Muscle of leg (tissue), 11 donors: ENCODE data around the gene INPP5J. TPM values are rescaled to one million over a fixed set of nuclear protein-coding genes. Genes with fewer than 3 reads are reported as not detected.

ENCODE experiments used
- DNase-seq: peaks from one replicate; pipeline ENCODE4 v3.0.0; 2013
- H3K27ac ChIP-seq: one replicate; pipeline ENCODE4 v1.5.1; 2013; ENCODE audit warnings: mild to moderate bottlenecking, low read length, control low read depth
- H3K27me3 ChIP-seq: one replicate; pipeline ENCODE4 v1.6.1; 2013; ENCODE audit warnings: low read length; ENCODE audit not compliant: control insufficient read depth, insufficient read depth
- H3K36me3 ChIP-seq: one replicate; pipeline ENCODE4 v1.6.1; 2013; ENCODE audit warnings: low read length; ENCODE audit not compliant: control insufficient read depth, insufficient read depth
- H3K4me1 ChIP-seq: one replicate; pipeline ENCODE4 v1.6.1; 2013; ENCODE audit warnings: low read length; ENCODE audit not compliant: control insufficient read depth, insufficient read depth
- H3K4me3 ChIP-seq: one replicate; pipeline ENCODE4 v1.5.1; 2013; ENCODE audit warnings: low read length, control low read depth
- H3K9me3 ChIP-seq: replicated peaks from 2 replicates; pipeline ENCODE4 v1.6.1; 2013; ENCODE audit warnings: low read depth, low read length; ENCODE audit not compliant: control insufficient read depth
- WGBS: methylation state at CpG from one replicate; pipeline ENCODE4 v1.1.5; 2013; ENCODE audit warnings: missing lambda C conversion rate; ENCODE audit not compliant: insufficient coverage; 5-methylcytosine and 5-hydroxymethylcytosine counted together
- polyA plus RNA-seq, 8 donors: library from polyadenylated mRNA; unstranded; fragments of 120-200 nt; gene quantifications; one replicate each; pipeline versions ENCODE4 v1.2.1 to v1.2.3, GENCODE V29; 2013; ENCODE audit warnings: inconsistent platforms in 1 of 8, low replicate concordance in 1 of 8; ENCODE audit not compliant: insufficient read length in 8 of 8, insufficient read depth in 1 of 8
- total RNA-seq: library from RNA; stranded (reverse); fragments of 120-200 nt; gene quantifications from one replicate; pipeline ENCODE4 v1.2.4, GENCODE V29; 2013

The INPP5J gene
- total and polyA plus RNA-seq, 9 donors: 0.35 to 1.7 (median 1.1) TPM

GRCh38 chr22:31126128-31126868, 3.5 kb downstream of the INPP5J start:
- no peak for DNase-seq
- H3K27me3 ChIP-seq: peaks cover 3% of the 10 kb centered on the region
- H3K4me3 ChIP-seq: no peak overlapping the region
- 87% methylated on average over 15 of the region's 22 CpGs for WGBS
- H3K4me1 ChIP-seq: peaks cover 13% of the 10 kb centered on the region
- H3K9me3 ChIP-seq: no peaks in the 10 kb centered on the region
- no peaks in the 10 kb centered on the region for H3K36me3 ChIP-seq
- H3K27ac ChIP-seq: no peak overlapping the region

- Histone ChIP-seq H3K36me3 (no peaks in the 10 kb centered on the region), H3K27ac (no peak overlapping the region), H3K27me3 (peaks cover 3% of the 10 kb centered on the region), H3K9me3 (no peaks in the 10 kb centered on the region), H3K4me1 (peaks cover 13% of the 10 kb centered on the region), H3K4me3 (no peak overlapping the region)
- 77% methylated on average over 7 of the region's 13 CpGs for WGBS
- no peak for DNase-seq
These were observed 4.1 kb downstream of the INPP5J start for GRCh38 chr22:31126869-31127175.

GRCh38 chr22:31127181-31127772, 4.5 kb downstream of the INPP5J start:
- Histone ChIP-seq H3K4me3 (no peak overlapping the region), H3K36me3 (no peaks in the 10 kb centered on the region), H3K9me3 (no peaks in the 10 kb centered on the region), H3K27me3 (peaks cover 3% of the 10 kb centered on the region), H3K4me1 (peaks cover 9% of the 10 kb centered on the region), H3K27ac (no peak overlapping the region)
- DNase-seq: no peak
- WGBS: 32% methylated on average over 12 of the region's 19 CpGs

- H3K27ac ChIP-seq: no peak overlapping the region
- peaks cover under 1% of the 10 kb centered on the region for H3K4me1 ChIP-seq
- 89% methylated on average over 7 of the region's 7 CpGs for WGBS
- H3K36me3 ChIP-seq: no peaks in the 10 kb centered on the region
- H3K4me3 ChIP-seq: no peak overlapping the region
- DNase-seq: no peak
- no peaks in the 10 kb centered on the region for H3K9me3 ChIP-seq
- H3K27me3 ChIP-seq: peaks cover 3% of the 10 kb centered on the region
These were observed 5.4 kb downstream of the INPP5J start for GRCh38 chr22:31128156-31128555.

GRCh38 chr22:31130873-31131272, 8.1 kb downstream of the INPP5J start:
- no peak for DNase-seq
- WGBS: 45% methylated on average over 2 of the region's 2 CpGs
- Histone ChIP-seq H3K27me3 (no peaks in the 10 kb centered on the region), H3K9me3 (no peaks in the 10 kb centered on the region), H3K4me3 (no peak overlapping the region), H3K27ac (no peak overlapping the region), H3K36me3 (no peaks in the 10 kb centered on the region), H3K4me1 (no peaks in the 10 kb centered on the region)

- Histone ChIP-seq H3K4me1 (no peaks in the 10 kb centered on the region), H3K36me3 (no peaks in the 10 kb centered on the region), H3K9me3 (no peaks in the 10 kb centered on the region), H3K27ac (no peak overlapping the region), H3K4me3 (no peak overlapping the region), H3K27me3 (peaks cover 3% of the 10 kb centered on the region)
- WGBS: 92% methylated on average over 16 of the region's 19 CpGs
- DNase-seq: no peak
These were observed 11.1 kb downstream of the INPP5J start for GRCh38 chr22:31133911-31134310.

- Histone ChIP-seq H3K4me3 (no peak overlapping the region), H3K9me3 (no peaks in the 10 kb centered on the region), H3K27ac (no peak overlapping the region), H3K27me3 (peaks cover 5% of the 10 kb centered on the region), H3K36me3 (no peaks in the 10 kb centered on the region), H3K4me1 (no peaks in the 10 kb centered on the region)
- DNase-seq: no peak
- WGBS: no CpG with 5 or more reads among the region's 4 CpGs
These were observed 11.9 kb downstream of the INPP5J start for GRCh38 chr22:31134688-31135087.

GRCh38 chr22:31135706-31136105, 12.9 kb downstream of the INPP5J start:
- H3K27me3 ChIP-seq: peaks cover 15% of the 10 kb centered on the region
- no peaks in the 10 kb centered on the region for H3K9me3 ChIP-seq
- peaks cover 5% of the 10 kb centered on the region for H3K4me1 ChIP-seq
- H3K4me3 ChIP-seq: no peak overlapping the region
- no peaks in the 10 kb centered on the region for H3K36me3 ChIP-seq
- WGBS: 88% methylated on average over 3 of the region's 6 CpGs
- DNase-seq: no peak
- no peak overlapping the region for H3K27ac ChIP-seq

- H3K27ac ChIP-seq: no peak overlapping the region
- DNase-seq: no peak
- no peak overlapping the region for H3K4me3 ChIP-seq
- peaks cover 19% of the 10 kb centered on the region for H3K27me3 ChIP-seq
- 89% methylated on average over 7 of the region's 9 CpGs for WGBS
- H3K36me3 ChIP-seq: no peaks in the 10 kb centered on the region
- H3K4me1 ChIP-seq: peaks cover 5% of the 10 kb centered on the region
- no peaks in the 10 kb centered on the region for H3K9me3 ChIP-seq
These were observed 13.4 kb downstream of the INPP5J start for GRCh38 chr22:31136155-31136554.

- WGBS: 94% methylated on average over 5 of the region's 16 CpGs
- no peaks in the 10 kb centered on the region for H3K36me3 ChIP-seq
- H3K27me3 ChIP-seq: peaks cover 19% of the 10 kb centered on the region
- no peak overlapping the region for H3K4me3 ChIP-seq
- DNase-seq: no peak
- H3K27ac ChIP-seq: no peak overlapping the region
- no peaks in the 10 kb centered on the region for H3K9me3 ChIP-seq
- peaks cover 5% of the 10 kb centered on the region for H3K4me1 ChIP-seq
These were observed 13.9 kb downstream of the INPP5J start for GRCh38 chr22:31136711-31137110.
